GM06990 (cell line): ENCODE data around the gene SARS1.

Experiments used
- DNase-seq: peaks from one replicate; pipeline ENCODE4 v3.0.0-alpha.2; 2011; ENCODE audit not compliant: insufficient read length; ENCODE audit errors: extremely low read depth
- H3K27me3 ChIP-seq: replicated peaks from 2 replicates; pipeline ENCODE4 v1.6.0; 2011; ENCODE audit warnings: low read length; ENCODE audit not compliant: control insufficient read depth, insufficient read depth
- H3K36me3 ChIP-seq: 2 replicates; pipeline ENCODE4 v1.5.1; 2011; ENCODE audit warnings: low read length; ENCODE audit not compliant: control insufficient read depth, insufficient read depth
- H3K4me3 ChIP-seq: replicated peaks from 2 replicates; pipeline ENCODE4 v1.5.1; 2011; ENCODE audit warnings: low read depth, mild to moderate bottlenecking, control low read depth, low read length
- TF ChIP-seq, protein P1 (sequence below): IDR thresholded peaks from 2 replicates; pipeline ENCODE4 v1.5.1; 2011; ENCODE audit warnings: low read length, control low read depth, mild to moderate bottlenecking, inconsistent platforms; ENCODE audit not compliant: insufficient read depth, poor library complexity, severe bottlenecking

The SARS1 gene

GRCh38 chr1:109206339-109206738 lies 7.4 kb upstream of the SARS1 start:
- no peak for DNase-seq
- H3K4me3 ChIP-seq = no peak overlapping the region
- no peaks in the 10 kb centered on the region for H3K36me3 ChIP-seq
- no peaks in the 10 kb centered on the region for H3K27me3 ChIP-seq
- TF ChIP-seq, protein P1, sequence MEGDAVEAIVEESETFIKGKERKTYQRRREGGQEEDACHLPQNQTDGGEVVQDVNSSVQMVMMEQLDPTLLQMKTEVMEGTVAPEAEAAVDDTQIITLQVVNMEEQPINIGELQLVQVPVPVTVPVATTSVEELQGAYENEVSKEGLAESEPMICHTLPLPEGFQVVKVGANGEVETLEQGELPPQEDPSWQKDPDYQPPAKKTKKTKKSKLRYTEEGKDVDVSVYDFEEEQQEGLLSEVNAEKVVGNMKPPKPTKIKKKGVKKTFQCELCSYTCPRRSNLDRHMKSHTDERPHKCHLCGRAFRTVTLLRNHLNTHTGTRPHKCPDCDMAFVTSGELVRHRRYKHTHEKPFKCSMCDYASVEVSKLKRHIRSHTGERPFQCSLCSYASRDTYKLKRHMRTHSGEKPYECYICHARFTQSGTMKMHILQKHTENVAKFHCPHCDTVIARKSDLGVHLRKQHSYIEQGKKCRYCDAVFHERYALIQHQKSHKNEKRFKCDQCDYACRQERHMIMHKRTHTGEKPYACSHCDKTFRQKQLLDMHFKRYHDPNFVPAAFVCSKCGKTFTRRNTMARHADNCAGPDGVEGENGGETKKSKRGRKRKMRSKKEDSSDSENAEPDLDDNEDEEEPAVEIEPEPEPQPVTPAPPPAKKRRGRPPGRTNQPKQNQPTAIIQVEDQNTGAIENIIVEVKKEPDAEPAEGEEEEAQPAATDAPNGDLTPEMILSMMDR = no peak

GRCh38 chr1:109207467-109208103 lies 6.1 kb upstream of the SARS1 start:
- no peak for DNase-seq
- Histone ChIP-seq H3K4me3 (no peak overlapping the region), H3K27me3 (no peaks in the 10 kb centered on the region), H3K36me3 (no peaks in the 10 kb centered on the region)
- TF ChIP-seq, protein P1 = no peak

- Histone ChIP-seq H3K4me3 (no peak overlapping the region), H3K36me3 (no peaks in the 10 kb centered on the region), H3K27me3 (no peaks in the 10 kb centered on the region)
- DNase-seq = no peak
- TF ChIP-seq, protein P1 = no peak
Measured at GRCh38 chr1:109208394-109208793, 5.3 kb upstream of the SARS1 start.

- TF ChIP-seq, protein P1 = no peak
- no peaks in the 10 kb centered on the region for H3K36me3 ChIP-seq
- H3K27me3 ChIP-seq = no peaks in the 10 kb centered on the region
- DNase-seq = no peak
- H3K4me3 ChIP-seq = no peak overlapping the region
Measured at GRCh38 chr1:109208836-109209463, 4.8 kb upstream of the SARS1 start.

GRCh38 chr1:109210058-109210457 lies 3.7 kb upstream of the SARS1 start:
- Histone ChIP-seq H3K4me3 (no peak overlapping the region), H3K36me3 (no peaks in the 10 kb centered on the region), H3K27me3 (no peaks in the 10 kb centered on the region)
- no peak for DNase-seq
- TF ChIP-seq, protein P1 = no peak
